Cardiac muscle cell (in vitro differentiated cells and primary cell): ENCODE measurements around the gene SLC2A9. TPM values are rescaled to one million over a fixed set of nuclear protein-coding genes. Genes with fewer than 3 reads are reported as not detected.

ENCODE experiments used
- DNase-seq, 2 donors: peaks; one replicate each; pipeline versions ENCODE4 v3.0.0 to v3.0.0-alpha.2; 2010 to 2017; ENCODE audit warnings: low read depth in 1 of 2, low spot score in 1 of 2
- H3K27ac ChIP-seq: fragments of 200-600 bp; sonication (generic); 2 replicates; pipeline ENCODE4 v1.5.1; 2016
- H3K27me3 ChIP-seq: fragments of 200-600 bp; sonication (generic); 2 replicates; pipeline ENCODE4 v1.6.0; 2016; ENCODE audit warnings: control low read depth
- H3K36me3 ChIP-seq: fragments of 200-600 bp; sonication (generic); 2 replicates; pipeline ENCODE4 v1.5.1; 2016; ENCODE audit warnings: control low read depth
- H3K4me1 ChIP-seq: fragments of 200-600 bp; sonication (generic); 2 replicates; pipeline ENCODE4 v1.8.1; 2017; ENCODE audit warnings: low read depth, mild to moderate bottlenecking, mixed run types
- H3K4me3 ChIP-seq: fragments of 200-600 bp; sonication (generic); 2 replicates; pipeline ENCODE4 v1.5.1; 2016; ENCODE audit warnings: mild to moderate bottlenecking
- H3K9me3 ChIP-seq: fragments of 200-600 bp; sonication (generic); 2 replicates; pipeline ENCODE4 v1.5.1; 2017; ENCODE audit warnings: low read depth, mild to moderate bottlenecking, control low read depth
- CTCF ChIP-seq: IDR thresholded peaks from 2 replicates; pipeline ENCODE4 v1.5.1; 2012; ENCODE audit warnings: low read depth, mild to moderate bottlenecking, low read length
- polyA plus RNA-seq: library from polyadenylated mRNA; unstranded; fragments of >200 nt; fragmentation: Nextera tagmentation; extraction: Ambion mirVana; gene quantifications from 2 replicates; pipeline ENCODE4 v1.2.1, GENCODE V29; 2016
- total RNA-seq: library from RNA; depleted of rRNA; stranded (reverse); fragments of >200 nt; gene quantifications from 2 replicates; pipeline ENCODE4 v1.2.3, GENCODE V29; 2016

SLC2A9 gene
- total and polyA plus RNA-seq, 2 experiments from 2014 or later = 0.42 to 1.1 TPM

GRCh38 chr4:10007436-10007740 lies 13.9 kb downstream of the SLC2A9 start:
- Histone ChIP-seq H3K4me3 (no peak overlapping the region), H3K27ac (no peak overlapping the region), H3K4me1 (no peaks in the 10 kb centered on the region), H3K9me3 (no peaks in the 10 kb centered on the region), H3K36me3 (no peaks in the 10 kb centered on the region), H3K27me3 (no peaks in the 10 kb centered on the region)
- no peak for DNase-seq
- TF ChIP-seq CTCF = no peak

- Histone ChIP-seq H3K27ac (no peak overlapping the region), H3K9me3 (no peaks in the 10 kb centered on the region), H3K36me3 (no peaks in the 10 kb centered on the region), H3K4me1 (no peaks in the 10 kb centered on the region), H3K27me3 (no peaks in the 10 kb centered on the region), H3K4me3 (no peak overlapping the region)
- no peak for TF ChIP-seq CTCF
- DNase-seq = peak in 1 of 2 donors; percentile 58
Observed at GRCh38 chr4:10006601-10007435, 14.5 kb downstream of the SLC2A9 start.

GRCh38 chr4:10006231-10006600 lies 15.1 kb downstream of the SLC2A9 start:
- no peaks in the 10 kb centered on the region for H3K9me3 ChIP-seq
- TF ChIP-seq CTCF = no peak
- no peaks in the 10 kb centered on the region for H3K36me3 ChIP-seq
- H3K27me3 ChIP-seq = no peaks in the 10 kb centered on the region
- DNase-seq = peak in 1 of 2 donors; percentile 75
- H3K4me1 ChIP-seq = no peaks in the 10 kb centered on the region
- no peak overlapping the region for H3K27ac ChIP-seq
- H3K4me3 ChIP-seq = no peak overlapping the region

- Histone ChIP-seq H3K4me1 (no peaks in the 10 kb centered on the region), H3K27me3 (no peaks in the 10 kb centered on the region), H3K9me3 (no peaks in the 10 kb centered on the region), H3K27ac (no peak overlapping the region), H3K36me3 (no peaks in the 10 kb centered on the region), H3K4me3 (no peak overlapping the region)
- peak in 1 of 2 donors; percentile 40 for DNase-seq
- TF ChIP-seq CTCF = no peak
Observed at GRCh38 chr4:10005632-10006031, 15.7 kb downstream of the SLC2A9 start.

- H3K9me3 ChIP-seq = no peaks in the 10 kb centered on the region
- no peak for TF ChIP-seq CTCF
- H3K4me1 ChIP-seq = no peaks in the 10 kb centered on the region
- no peaks in the 10 kb centered on the region for H3K36me3 ChIP-seq
- no peaks in the 10 kb centered on the region for H3K27me3 ChIP-seq
- H3K4me3 ChIP-seq = no peak overlapping the region
- DNase-seq = no peak
- no peak overlapping the region for H3K27ac ChIP-seq
Observed at GRCh38 chr4:10003666-10004065, 17.6 kb downstream of the SLC2A9 start.
